Measurements from ENCODE around the gene PIK3AP1.

Gene PIK3AP1

GRCh38 chr10:96596422-96597407 is 123.6 kb downstream of the PIK3AP1 start:
- Histone ChIP-seq H4K20me1 (ENCODE audit: insufficient read depth, low read length) (no peaks in the 10 kb centered on the region), H3K9me3 (ENCODE audit: low read length) (no peaks in the 10 kb centered on the region), H3K27ac (ENCODE audit: low read depth, low read length, poor library complexity, severe bottlenecking) (no peak overlapping the region), H3K4me2 (ENCODE audit: low read length) (no peak overlapping the region), H3K9ac (ENCODE audit: low read length) (no peak overlapping the region), H3K4me1 (ENCODE audit: insufficient read depth, low read length, severe bottlenecking) (no peaks in the 10 kb centered on the region), H3K9me2 (ENCODE audit: low read depth, low read length) (no peaks in the 10 kb centered on the region), H3K36me3 (ENCODE audit: insufficient read depth, low read length) (peaks cover 76% of the 10 kb centered on the region), H2AFZ (ENCODE audit: low read length) (no peak overlapping the region), H3K27me3 (ENCODE audit: insufficient read depth, low read length) (no peaks in the 10 kb centered on the region), H3K4me3 (ENCODE audit: low read depth, low read length, poor library complexity, severe bottlenecking) (no peak overlapping the region), H3F3A (ENCODE audit: insufficient read depth, low read length) (no peaks in the 10 kb centered on the region), H3K79me2 (ENCODE audit: insufficient read depth, low read length) (no peaks in the 10 kb centered on the region)
- TF ChIP-seq, protein P1, sequence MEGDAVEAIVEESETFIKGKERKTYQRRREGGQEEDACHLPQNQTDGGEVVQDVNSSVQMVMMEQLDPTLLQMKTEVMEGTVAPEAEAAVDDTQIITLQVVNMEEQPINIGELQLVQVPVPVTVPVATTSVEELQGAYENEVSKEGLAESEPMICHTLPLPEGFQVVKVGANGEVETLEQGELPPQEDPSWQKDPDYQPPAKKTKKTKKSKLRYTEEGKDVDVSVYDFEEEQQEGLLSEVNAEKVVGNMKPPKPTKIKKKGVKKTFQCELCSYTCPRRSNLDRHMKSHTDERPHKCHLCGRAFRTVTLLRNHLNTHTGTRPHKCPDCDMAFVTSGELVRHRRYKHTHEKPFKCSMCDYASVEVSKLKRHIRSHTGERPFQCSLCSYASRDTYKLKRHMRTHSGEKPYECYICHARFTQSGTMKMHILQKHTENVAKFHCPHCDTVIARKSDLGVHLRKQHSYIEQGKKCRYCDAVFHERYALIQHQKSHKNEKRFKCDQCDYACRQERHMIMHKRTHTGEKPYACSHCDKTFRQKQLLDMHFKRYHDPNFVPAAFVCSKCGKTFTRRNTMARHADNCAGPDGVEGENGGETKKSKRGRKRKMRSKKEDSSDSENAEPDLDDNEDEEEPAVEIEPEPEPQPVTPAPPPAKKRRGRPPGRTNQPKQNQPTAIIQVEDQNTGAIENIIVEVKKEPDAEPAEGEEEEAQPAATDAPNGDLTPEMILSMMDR (IDR thresholded peaks at IDR 0.05; ENCODE audit: low read length): no peak
- no peak for TF ChIP-seq EZH2 (IDR thresholded peaks at IDR 0.05; ENCODE audit: borderline replicate concordance, low read length)

- Histone ChIP-seq H3K4me2 (ENCODE audit: low read length) (no peak overlapping the region), H3K4me3 (ENCODE audit: low read depth, low read length, poor library complexity, severe bottlenecking) (no peak overlapping the region), H3K36me3 (ENCODE audit: insufficient read depth, low read length) (peaks cover 70% of the 10 kb centered on the region), H2AFZ (ENCODE audit: low read length) (no peak overlapping the region), H3K27ac (ENCODE audit: low read depth, low read length, poor library complexity, severe bottlenecking) (no peak overlapping the region), H3K27me3 (ENCODE audit: insufficient read depth, low read length) (no peaks in the 10 kb centered on the region), H3K4me1 (ENCODE audit: insufficient read depth, low read length, severe bottlenecking) (no peaks in the 10 kb centered on the region), H3K79me2 (ENCODE audit: insufficient read depth, low read length) (no peaks in the 10 kb centered on the region), H3F3A (ENCODE audit: insufficient read depth, low read length) (no peaks in the 10 kb centered on the region), H4K20me1 (ENCODE audit: insufficient read depth, low read length) (no peaks in the 10 kb centered on the region), H3K9me3 (ENCODE audit: low read length) (no peaks in the 10 kb centered on the region), H3K9ac (ENCODE audit: low read length) (no peak overlapping the region), H3K9me2 (ENCODE audit: low read depth, low read length) (no peaks in the 10 kb centered on the region)
- no peak for TF ChIP-seq EZH2 (IDR thresholded peaks at IDR 0.05; ENCODE audit: borderline replicate concordance, low read length)
- TF ChIP-seq, protein P1 (IDR thresholded peaks at IDR 0.05; ENCODE audit: low read length): no peak
Measured at GRCh38 chr10:96595741-96596140, 124.6 kb downstream of the PIK3AP1 start.

GRCh38 chr10:96591946-96592345 is 128.4 kb downstream of the PIK3AP1 start:
- Histone ChIP-seq H3K9me3 (ENCODE audit: low read length) (no peaks in the 10 kb centered on the region), H3K27ac (ENCODE audit: low read depth, low read length, poor library complexity, severe bottlenecking) (no peak overlapping the region), H4K20me1 (ENCODE audit: insufficient read depth, low read length) (no peaks in the 10 kb centered on the region), H3K27me3 (ENCODE audit: insufficient read depth, low read length) (no peaks in the 10 kb centered on the region), H3K4me3 (ENCODE audit: low read depth, low read length, poor library complexity, severe bottlenecking) (no peak overlapping the region), H3K79me2 (ENCODE audit: insufficient read depth, low read length) (no peaks in the 10 kb centered on the region), H3K36me3 (ENCODE audit: insufficient read depth, low read length) (peaks cover 44% of the 10 kb centered on the region), H3K9me2 (ENCODE audit: low read depth, low read length) (no peaks in the 10 kb centered on the region), H3K9ac (ENCODE audit: low read length) (no peak overlapping the region), H3F3A (ENCODE audit: insufficient read depth, low read length) (no peaks in the 10 kb centered on the region), H3K4me2 (ENCODE audit: low read length) (no peak overlapping the region), H3K4me1 (ENCODE audit: insufficient read depth, low read length, severe bottlenecking) (peaks cover 19% of the 10 kb centered on the region), H2AFZ (ENCODE audit: low read length) (no peak overlapping the region)
- no peak for TF ChIP-seq EZH2 (IDR thresholded peaks at IDR 0.05; ENCODE audit: borderline replicate concordance, low read length)
- TF ChIP-seq, protein P1 (IDR thresholded peaks at IDR 0.05; ENCODE audit: low read length): no peak
